HS-5 (cell line): ENCODE results near the gene GRIP2.

Experiments used
- DNase-seq: peaks from one replicate; pipeline ENCODE4 v3.0.0-alpha.2; 2012; ENCODE audit warnings: low read depth

GRIP2 gene

GRCh38 chr3:14483286-14483685, 56.9 kb downstream of the GRIP2 start:
- DNase-seq = no peak

- no peak for DNase-seq
Observed at GRCh38 chr3:14482271-14482721, 57.8 kb downstream of the GRIP2 start.

- no peak for DNase-seq
Observed at GRCh38 chr3:14481646-14482036, 58.5 kb downstream of the GRIP2 start.

- DNase-seq = no peak
Observed at GRCh38 chr3:14481018-14481645, 59.0 kb downstream of the GRIP2 start.

GRCh38 chr3:14480207-14481017, 59.7 kb downstream of the GRIP2 start:
- no peak for DNase-seq

GRCh38 chr3:14479591-14479990, 60.6 kb downstream of the GRIP2 start:
- no peak for DNase-seq

- DNase-seq = no peak
Observed at GRCh38 chr3:14478956-14479550, 61.1 kb downstream of the GRIP2 start.

- no peak for DNase-seq
Observed at GRCh38 chr3:14477311-14477935, 62.7 kb downstream of the GRIP2 start.

- DNase-seq = no peak
Observed at GRCh38 chr3:14476583-14477265, 63.4 kb downstream of the GRIP2 start.

GRCh38 chr3:14475621-14476020, 64.5 kb downstream of the GRIP2 start:
- no peak for DNase-seq

GRCh38 chr3:14474363-14475081, 65.6 kb downstream of the GRIP2 start:
- DNase-seq = no peak

- no peak for DNase-seq
Observed at GRCh38 chr3:14473411-14473891, 66.7 kb downstream of the GRIP2 start.

- peak; percentile 71 for DNase-seq
Observed at GRCh38 chr3:14472471-14473351, 67.4 kb downstream of the GRIP2 start.

GRCh38 chr3:14471690-14472089, 68.5 kb downstream of the GRIP2 start:
- DNase-seq = no peak

GRCh38 chr3:14471016-14471415, 69.1 kb downstream of the GRIP2 start:
- no peak for DNase-seq

- DNase-seq = no peak
Observed at GRCh38 chr3:14470461-14470860, 69.7 kb downstream of the GRIP2 start.

- no peak for DNase-seq
Observed at GRCh38 chr3:14468621-14468981, 71.5 kb downstream of the GRIP2 start.

- no peak for DNase-seq
Observed at GRCh38 chr3:14467814-14468620, 72.1 kb downstream of the GRIP2 start.

GRCh38 chr3:14466179-14466903, 73.8 kb downstream of the GRIP2 start:
- DNase-seq = no peak
